Erythroblast (primary cell): ENCODE results near the gene TTYH2.

Experiments used
- GATA1 ChIP-seq: IDR thresholded peaks from 2 replicates; pipeline ENCODE4 v1.6.1; 2011; ENCODE audit warnings: low read depth, mild to moderate bottlenecking, control low read depth, low read length, moderate library complexity
- POLR2A ChIP-seq: IDR thresholded peaks from 2 replicates; pipeline ENCODE4 v1.6.1; 2011; ENCODE audit warnings: mild to moderate bottlenecking, low read length

GRCh38 chr17:74170924-74171323 lies 42.4 kb upstream of the TTYH2 start:
- TF ChIP-seq POLR2A (no peak), GATA1 (no peak)
